ENCODE measurements around the gene OSBPL6.
A peak's percentile ranks its signal among the peaks of the same experiment; 100 is the strongest.
"Not testable (repeated sequence)": the region's sequence is repeated elsewhere in the genome, so short reads cannot be mapped to it uniquely, and the experiment has no call there.

Gene OSBPL6

DNA sequence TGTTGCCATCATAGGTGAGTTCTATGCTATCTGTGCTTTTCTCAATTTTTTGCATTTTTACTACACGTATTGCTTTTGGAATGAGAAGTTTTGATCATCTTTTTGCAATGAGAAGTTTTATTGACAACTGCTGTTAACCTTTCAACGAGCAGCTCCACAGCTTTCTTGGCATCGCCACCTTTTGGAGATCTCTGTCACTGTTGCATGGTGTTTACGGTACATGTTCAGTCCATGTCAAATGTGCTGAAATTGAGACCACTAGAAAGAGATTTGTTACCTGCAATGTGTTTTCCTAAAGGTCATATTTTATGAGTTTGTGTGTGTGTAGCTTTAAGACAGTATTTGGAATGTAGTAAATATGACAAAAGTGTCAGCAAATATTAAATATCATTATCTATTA is 120.8 kb downstream of the OSBPL6 start:
- DNase-seq: no peak

DNA sequence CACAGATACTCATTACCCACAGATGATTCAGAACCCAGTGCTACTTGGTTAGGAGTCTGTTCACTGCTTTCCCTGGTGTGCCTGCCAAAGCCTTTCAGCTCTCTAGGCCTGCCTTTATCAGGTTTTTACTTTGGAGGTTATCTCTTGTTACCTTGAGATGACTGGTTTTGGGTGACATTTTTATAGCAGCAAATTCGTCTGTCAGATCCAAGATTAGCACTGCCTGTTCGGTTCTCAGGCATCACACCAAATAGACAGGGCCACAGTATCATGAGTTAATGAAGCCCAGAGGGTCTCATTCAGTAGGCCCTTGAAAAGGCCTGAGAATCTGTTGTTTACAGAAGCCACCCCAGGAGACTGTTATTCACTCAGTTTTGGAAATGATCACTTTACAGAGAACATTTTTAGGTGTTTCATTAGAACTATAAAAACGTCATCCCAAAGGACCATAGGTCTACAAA is 121.2 kb downstream of the OSBPL6 start:
- no peak for DNase-seq

DNA sequence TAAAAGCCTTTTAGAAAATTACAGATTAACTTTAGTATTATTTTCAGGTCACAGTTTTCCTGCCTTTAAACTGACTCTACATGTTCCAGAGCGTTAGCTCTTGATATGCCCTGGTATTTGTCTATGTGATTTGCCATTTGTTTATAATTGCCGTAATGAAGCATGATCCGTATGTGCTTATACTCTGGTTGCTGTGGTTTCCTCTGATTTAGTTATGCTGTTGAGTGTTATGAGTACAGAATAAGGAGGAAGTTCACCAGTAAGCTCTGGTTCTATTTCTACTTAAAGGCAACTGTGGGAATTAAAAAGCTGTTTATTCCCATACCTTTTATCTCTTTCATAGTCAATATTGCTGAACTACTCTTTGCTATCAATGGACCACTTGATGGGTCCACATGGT is 123.5 kb downstream of the OSBPL6 start:
- DNase-seq: peak in 1 of 2 experiments; percentile 11

DNA sequence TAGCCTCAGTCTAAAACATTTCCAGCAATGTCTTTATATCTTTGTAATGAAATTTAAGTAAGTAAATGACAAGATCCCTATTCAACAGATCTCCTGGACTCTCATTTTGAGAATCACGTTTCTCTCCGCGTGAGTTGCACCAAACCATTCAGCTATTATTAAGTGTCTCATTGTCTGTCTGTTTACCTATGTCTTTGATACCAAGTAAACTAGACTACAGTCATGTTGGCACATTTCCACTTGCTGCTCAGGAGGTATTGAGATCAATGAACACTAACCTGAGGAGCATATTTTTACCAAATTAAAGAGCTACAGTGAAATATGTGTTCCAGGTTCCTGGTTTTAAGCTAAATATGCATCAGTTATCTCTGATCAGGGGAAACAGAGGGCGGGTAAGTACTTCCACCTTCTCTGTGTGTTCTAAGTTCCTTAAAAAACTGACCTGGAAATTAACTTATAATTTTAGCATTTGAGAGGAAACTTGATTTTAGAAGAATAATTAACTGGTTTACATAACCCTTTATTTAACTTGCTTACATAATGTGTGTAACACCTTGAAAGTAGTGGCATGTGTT is 125.8 kb downstream of the OSBPL6 start:
- DNase-seq: no peak

DNA sequence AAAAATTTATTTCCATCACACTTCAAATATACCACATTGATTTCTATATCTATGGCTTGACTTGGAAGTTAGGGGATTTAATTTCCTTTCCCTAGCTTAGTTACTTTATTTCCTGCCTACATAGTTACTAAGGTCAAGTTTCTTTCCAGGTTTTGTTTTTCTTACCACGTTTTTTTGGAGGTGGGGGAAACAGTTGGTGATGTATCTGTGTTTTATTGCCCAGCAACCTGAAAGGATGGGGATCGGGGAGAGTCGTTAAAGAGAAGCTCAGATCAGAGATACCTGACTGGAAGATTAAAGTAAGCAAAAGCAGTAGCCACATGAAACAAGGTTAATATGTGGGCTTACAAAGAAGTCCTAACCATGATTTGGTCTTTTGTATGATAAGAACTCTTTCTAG is 127.8 kb downstream of the OSBPL6 start:
- DNase-seq: no peak

DNA sequence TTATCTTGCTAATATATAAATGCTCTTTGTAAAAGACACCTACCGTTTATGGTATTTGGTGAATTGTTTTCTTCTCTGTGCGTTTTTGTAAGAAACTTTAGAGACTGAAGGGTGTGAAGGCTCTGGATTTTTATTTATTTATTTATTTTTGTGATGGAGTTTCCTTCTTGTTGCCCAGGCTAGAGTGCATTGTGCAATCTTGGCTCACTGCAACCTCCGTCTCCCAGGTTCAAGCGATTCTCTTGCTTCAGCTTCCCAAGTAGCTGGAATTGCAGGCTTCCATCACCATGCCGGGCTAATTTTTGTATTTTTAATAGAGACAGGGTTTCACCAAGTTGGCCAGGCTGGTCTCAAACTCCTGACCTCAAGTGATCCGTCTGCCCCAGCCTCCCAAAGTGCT is 129.0 kb downstream of the OSBPL6 start:
- DNase-seq: not testable (repeated sequence)

DNA sequence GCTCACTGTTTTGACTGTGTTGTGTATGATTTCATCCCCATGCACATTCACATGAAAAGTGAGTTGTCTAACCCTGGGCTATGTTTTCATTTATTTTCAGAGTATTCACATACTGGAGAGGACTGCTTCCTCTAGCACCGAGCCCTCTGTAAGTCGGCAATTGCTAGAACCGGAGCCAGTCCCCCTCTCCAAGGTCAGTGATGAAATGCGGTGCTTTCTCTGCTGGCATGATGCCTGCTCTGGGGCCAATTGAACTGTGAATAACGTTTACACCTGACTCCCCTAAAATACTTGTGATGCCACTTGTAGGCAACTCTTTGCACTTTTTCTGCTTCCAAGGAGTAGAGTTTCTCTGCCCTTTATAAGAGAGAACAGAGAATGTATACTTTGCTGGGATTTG is 129.8 kb downstream of the OSBPL6 start:
- no peak for DNase-seq

DNA sequence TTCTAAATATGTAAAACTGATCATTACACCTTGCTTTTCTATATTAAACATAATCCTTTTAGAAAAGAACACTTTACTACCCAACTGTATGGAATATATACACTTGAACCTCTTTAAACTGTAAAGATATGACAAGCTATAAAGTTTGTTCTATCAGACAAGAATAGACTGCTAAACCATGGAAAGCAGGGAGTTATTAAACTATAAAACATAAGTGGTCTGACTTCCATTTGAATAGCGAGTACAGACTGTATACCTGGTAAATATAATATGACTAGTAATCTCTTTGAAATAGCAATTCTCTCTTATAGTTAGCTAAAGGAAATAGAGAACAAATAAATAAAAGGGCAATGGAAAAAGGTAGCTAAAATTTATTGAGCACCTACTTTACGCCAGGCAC is 131.0 kb downstream of the OSBPL6 start:
- no peak for DNase-seq

DNA sequence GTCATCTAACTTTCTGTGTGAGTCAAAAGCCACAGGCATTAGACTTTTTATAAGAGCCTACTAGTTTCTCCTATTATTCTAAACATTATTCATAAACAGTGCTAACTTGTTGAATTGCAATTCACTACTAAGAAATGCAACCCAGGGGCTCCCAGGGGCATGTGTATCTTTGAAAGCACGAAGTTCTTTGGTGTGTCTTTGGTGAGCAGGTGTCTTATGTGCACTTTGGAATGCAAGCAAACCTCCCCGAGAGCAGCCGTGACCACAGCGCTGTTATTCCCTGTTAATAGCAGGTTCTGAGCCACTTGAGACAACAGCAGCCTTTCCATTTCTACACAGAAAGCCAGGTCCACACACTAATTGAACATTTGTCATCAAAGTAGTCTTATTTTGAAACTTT is 133.2 kb downstream of the OSBPL6 start:
- DNase-seq: no peak

DNA sequence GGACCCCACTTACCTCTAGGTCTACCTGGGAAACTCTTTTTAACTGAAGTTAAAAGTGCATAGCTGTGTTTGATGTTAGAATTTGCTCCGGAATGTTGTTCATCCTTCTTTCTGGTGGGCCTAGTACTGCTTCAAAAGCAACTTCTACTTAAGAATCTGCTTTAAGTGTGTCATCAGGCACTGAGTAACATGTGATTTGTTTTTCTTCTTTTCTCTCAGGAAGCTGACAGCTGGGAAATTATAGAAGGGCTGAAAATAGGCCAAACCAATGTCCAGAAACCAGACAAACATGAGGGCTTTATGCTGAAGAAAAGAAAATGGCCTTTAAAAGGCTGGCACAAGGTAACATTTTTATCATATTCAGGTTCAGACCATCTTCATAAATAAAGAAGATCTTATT is 133.7 kb downstream of the OSBPL6 start:
- DNase-seq: no peak

DNA sequence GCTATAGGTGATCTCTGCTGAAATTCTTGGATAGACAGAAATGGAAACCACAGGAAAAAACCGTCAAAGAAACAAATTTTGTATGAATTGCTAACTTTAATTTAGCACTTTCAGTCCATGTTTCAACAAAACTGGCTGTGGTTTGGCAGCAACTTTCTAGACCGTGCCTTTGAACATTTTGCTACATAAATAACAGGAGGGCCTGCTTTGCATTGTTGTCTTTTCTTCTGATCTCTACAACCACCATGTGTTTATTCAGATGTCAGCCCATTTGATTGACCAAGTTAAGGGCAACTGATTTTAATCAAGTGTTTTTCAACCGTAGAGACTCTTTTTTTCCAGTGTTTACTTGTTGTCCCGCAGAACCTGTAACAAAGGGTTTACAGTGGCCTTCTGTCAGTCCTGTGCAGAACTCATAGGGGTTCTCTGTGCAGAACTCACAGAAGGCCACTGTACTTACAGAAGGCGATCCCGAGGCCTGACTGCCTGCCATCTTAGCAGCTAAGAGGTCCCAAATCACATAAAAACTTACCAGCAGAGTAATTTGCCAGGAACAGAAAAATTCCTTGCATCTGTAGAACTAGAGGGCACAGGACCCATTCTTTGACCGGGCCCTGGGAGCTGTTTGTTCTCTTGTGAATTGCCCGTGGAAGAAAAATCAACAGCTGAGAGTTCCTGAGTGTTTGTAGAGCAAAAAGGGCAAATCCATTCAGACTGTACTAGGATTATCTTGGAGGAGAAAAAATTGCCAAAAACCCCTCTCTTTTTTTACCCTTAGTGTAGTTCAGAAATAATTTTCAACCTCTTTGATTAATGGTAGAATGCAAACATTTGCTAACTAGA is 136.1 kb downstream of the OSBPL6 start:
- DNase-seq: peak; percentile 58 to 68

DNA sequence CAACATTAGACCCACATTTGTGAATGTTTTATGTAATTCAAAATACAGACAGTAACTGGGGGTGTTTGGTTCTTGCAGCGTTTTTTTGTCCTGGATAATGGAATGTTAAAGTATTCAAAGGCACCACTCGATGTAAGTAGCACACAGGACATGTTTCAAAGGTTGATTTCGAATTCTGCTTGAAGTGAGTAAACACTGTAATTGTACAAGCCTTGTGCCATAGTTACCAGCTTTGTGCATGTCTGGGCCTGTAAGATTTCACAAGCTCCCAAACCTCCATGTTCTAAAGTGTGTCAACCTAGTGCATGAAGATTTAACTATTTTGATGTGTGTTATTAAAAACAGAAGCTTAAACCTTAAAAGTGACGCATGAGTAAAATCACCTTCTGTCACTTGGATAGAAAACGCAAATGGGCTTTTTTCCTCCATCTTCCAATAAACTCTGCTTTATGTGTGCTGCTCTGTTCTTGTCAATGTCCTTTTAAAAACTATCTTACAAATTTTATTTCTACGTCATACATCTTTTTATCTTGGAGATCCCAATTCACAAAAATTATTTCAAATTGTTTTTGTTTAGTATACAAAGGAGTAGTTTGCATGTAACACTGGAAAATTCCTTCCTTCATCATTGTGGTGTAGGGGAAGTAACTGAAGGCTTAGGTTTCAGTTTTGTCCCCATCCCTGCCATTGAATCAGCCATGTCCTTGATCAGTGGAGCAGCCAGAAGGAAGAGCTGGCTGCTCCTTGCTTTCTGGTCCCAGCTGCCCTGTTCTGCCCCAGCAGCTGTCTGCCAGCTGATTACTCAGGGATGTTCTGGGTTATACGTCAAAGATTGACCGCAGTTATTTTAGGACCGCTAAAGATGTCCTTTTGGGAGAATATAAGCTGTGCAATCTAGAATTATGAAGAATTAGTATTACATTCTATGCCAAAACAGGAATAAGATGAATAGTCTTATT is 137.4 kb downstream of the OSBPL6 start:
- peak; percentile 55 to 74 for DNase-seq

DNA sequence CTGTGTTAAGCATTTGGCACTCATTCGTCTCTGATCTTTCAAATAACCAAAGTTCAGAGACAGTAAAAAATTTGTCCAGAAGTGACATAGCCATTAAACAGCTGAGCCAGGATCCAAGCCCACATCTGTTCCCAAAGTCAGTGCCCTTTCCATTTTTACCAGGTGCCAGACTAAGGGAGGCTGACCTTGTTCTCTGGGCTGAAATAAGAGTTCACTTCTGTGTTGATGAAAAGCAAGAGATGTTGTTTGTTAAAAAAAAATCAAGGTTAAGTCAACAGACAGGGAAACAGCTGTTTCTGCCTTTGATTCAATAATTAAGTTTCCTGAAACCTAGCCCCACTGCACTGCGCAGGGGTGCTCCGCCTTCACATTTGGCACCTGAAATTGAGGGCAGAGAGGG is 139.5 kb downstream of the OSBPL6 start:
- DNase-seq: no peak

DNA sequence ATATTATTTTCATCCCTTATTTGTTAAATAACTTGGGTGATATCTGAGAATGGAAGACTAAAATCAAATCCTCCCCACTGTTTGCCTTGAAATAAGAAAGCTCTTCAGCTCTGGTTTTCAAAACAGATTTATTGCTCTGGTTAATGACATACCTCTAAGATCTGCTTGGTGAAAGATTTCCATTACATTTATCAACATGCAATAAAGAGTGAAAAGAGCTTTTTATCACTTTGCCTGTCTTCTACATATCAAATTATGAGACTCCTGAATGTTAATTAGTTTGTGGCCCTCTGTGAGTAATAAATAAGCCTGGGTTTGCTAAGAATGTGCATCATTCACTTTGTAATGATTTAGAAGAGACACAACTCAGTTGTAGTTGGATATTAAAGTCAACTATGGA is 140.9 kb downstream of the OSBPL6 start:
- DNase-seq: no peak

DNA sequence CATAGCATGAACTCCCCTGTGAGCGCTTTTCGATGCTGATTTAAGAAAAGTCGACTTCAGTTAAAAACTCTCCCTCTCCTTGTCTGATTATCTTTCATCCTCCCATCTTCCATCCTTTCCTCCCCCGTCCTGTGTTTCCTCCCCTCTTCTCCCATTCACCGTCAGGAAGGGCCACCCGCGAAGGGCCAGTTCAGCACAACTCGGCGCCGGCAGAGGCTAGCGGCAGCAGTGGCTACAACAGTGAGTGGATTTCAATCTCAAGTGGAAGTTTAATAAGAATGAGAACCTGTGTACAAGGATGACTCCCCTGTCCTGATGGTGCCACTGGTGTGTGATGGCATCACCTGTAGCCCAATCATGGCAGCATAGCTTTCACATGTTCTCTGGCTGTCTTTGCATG is 149.8 kb downstream of the OSBPL6 start:
- DNase-seq: no peak

DNA sequence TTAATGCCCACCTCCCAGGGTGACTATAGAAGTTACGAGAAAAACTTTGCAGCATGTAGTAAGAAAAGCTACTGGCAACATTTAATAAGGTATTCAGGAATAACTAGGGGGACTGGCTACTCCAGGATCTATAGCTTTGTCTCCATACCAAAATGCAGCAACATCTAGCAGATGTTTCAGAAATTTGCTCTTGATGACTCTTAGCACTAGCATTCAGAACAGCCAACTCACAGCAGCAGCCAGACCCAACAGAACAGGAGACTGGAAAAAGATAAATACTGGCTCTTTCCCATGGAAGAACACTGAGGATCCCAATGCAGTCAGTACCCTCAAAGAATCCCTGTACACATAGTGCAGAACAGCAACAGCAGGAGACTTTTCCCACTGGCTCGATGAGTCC is 151.6 kb downstream of the OSBPL6 start:
- no peak for DNase-seq

DNA sequence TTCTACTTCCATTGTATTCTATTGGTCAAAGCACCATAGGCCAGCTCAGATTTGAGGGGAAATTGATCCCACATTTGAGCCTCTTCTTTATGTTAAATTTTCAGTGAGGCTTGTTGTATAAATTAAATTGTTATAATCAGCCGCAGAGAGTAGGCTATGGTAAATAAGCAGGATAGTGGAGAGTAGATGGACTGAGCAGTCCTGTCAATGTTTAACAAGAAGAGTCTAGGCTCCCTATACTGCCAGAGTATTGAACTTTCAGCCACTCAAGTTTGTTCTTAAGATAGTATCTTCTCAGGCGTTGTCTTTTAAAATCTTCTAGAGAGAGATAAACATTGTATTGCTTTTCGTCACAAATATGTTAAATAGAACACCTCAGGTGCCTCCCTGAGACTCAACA is 155.7 kb downstream of the OSBPL6 start:
- DNase-seq: no peak

DNA sequence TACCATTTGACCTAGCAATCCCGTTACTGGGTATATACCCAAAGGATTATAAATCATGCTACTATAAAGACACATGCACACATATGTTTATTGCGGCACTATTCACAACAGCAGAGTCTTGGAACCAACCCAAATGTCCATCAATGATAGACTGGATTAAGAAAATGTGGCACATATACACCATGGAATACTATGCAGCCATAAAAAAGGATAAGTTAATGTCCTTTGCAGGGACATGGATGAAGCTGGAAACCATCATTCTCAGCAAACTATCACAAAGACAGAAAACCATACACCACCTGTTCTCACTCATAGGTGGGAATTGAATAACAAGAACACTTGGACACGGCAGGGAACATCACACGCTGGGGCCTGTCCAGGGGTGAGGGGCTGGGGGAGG is 163.4 kb downstream of the OSBPL6 start:
- not testable (repeated sequence) for DNase-seq

DNA sequence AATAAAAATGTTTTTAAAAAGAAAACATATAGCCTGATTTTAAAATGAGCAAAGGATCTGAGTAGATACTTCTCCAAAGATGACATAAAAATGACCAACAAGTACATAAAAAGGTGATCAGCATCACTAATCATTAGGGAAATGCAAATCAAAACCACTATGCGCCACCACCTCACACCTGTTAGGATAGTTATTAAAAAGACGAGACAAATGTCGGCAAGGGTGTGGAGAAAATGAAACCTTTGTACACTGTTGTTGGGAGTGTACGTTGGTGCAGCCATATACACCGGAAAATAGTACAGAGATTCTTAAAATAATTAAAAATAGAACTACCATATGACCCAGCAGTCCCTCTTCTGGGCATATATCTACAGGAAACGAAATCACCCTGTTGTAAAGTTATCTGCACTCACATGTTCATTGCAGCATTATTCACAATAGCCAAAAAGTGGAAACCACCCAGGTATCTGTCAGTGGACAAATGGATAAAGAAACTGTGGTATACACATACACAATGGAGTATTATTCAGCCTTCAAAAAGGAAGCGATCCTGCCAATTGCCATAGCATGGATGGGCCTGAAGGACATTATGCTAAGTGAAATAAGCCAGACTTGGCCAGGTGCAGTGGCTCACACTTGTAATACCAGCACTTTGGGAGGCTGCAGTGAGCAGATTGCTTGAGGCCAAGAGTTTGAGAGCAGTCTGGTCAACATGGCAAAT is 165.0 kb downstream of the OSBPL6 start:
- no peak for DNase-seq

DNA sequence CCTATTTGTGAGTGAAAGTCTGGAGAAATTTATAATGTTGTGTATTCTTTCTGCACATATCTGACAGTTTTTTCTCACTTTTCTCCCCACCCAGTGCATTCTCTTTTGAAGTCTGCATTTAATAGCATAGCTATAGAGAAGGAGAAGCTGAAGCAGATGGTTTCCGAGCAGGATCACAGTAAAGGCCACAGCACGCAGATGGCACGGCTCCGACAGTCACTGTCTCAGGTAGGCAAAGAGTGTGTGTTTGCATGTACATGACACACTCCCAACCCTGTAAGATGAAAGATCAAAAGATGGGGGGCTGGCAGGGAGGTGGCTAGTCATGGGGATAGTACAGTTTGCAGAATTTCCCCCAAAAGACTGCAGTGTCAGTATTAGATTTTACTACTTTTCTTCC is 167.3 kb downstream of the OSBPL6 start:
- no peak for DNase-seq

DNA sequence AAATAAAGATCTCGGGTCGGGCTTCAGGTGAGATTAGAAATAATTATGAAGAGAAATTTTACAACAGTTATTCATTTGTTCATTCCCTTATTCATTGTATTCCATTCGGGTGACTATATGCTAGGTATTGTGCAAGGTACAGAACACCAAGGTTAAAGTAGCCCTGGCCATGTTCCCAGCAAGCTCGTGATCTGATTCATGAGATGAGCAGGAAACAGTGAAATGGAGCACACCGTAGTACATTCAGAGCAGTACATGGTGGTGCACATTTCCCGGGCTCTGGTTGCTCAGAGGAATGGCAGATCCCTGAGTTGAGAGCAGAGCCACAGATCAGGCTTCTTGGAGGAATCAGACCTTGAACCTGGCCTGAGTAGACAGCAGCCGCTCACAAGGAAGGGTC is 168.9 kb downstream of the OSBPL6 start:
- no peak for DNase-seq

DNA sequence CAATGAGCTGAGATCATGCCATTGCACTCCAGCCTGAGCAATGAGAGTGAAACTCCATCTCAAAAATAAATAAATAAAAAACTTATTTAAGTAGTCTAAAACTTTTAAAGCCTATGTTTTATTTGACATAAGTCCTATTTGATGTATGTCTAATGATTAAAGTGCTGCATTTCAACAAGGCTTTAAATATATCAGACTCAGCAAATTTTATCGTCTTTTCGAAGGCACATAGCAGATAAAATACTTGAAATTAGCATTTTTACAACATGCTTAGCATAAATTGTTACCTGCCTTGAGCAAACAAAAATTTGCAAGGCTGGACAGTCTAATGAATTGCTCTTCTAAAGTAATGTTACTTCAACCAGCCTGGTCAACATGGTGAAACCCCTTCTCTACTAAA is 170.8 kb downstream of the OSBPL6 start:
- DNase-seq: no peak

DNA sequence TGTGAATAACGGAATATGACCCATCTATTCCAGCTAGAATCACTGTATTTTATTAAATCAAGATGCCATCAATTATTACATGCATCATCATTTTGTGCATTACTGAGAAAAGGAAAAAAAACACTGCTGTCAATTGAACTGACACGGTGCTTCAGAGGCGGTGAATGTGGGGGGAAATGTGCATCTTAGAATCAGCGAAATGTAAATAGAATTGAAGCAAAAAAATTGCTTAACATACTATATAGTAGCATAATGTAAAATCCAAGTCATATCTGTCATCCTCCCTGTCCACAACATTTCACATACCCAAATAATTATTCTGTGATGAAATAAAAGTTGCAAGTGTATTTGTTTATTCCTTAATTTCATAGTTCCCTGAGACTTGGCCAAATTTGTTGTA is 172.1 kb downstream of the OSBPL6 start:
- DNase-seq: no peak
